ENCODE data around the gene HTT. TPM values are rescaled to one million over a fixed set of nuclear protein-coding genes. Genes with fewer than 3 reads are reported as not detected.
A peak's percentile ranks its signal among the peaks of the same experiment; 100 is the strongest.

The HTT gene
- polyA plus RNA-seq, 3 donors: 1.8 to 27.1 (median 3.0) TPM

- no peak overlapping the region for H3K27ac ChIP-seq (ENCODE audit: low read depth in 1 of 2, low read length in 2 of 2)
- no peak overlapping the region for H2AFZ ChIP-seq (ENCODE audit: insufficient read depth, low read depth, low read length, poor library complexity, severe bottlenecking)
- no peak overlapping the region for H3K4me3 ChIP-seq (replicated peaks in 1 of 3; ENCODE audit: low read depth in 2 of 3, low read length in 3 of 3)
- no peaks in the 10 kb centered on the region for H3K9me3 ChIP-seq (replicated peaks in 1 of 2; ENCODE audit: control insufficient read depth in 1 of 2, insufficient read depth in 1 of 2, low read length in 2 of 2)
- DNase-seq: no peak
- peaks cover 0 to 4% (median 0%) of the 10 kb centered on the region in 7 donors for H3K9me3 Mint-ChIP-seq
- H3K4me1 Mint-ChIP-seq: no peaks in the 10 kb centered on the region
- intact Hi-C loops (cut with micrococcal nuclease): no loop called here
- no peaks in the 10 kb centered on the region for H3K27me3 ChIP-seq (ENCODE audit: control insufficient read depth in 2 of 2, insufficient read depth in 2 of 2, low read length in 2 of 2)
- H3K9ac ChIP-seq (ENCODE audit: insufficient read depth, low read length, poor library complexity, severe bottlenecking): no peak overlapping the region
- no peaks in the 10 kb centered on the region for H3K4me1 ChIP-seq (ENCODE audit: control insufficient read depth in 1 of 2, insufficient read depth in 2 of 2, low read length in 2 of 2)
- H3K4me3 Mint-ChIP-seq: no peak overlapping the region
- no peak overlapping the region for H3K4me2 ChIP-seq (replicated peaks; ENCODE audit: extremely low read depth, low read length, poor library complexity, severe bottlenecking)
- H3K27me3 Mint-ChIP-seq (ENCODE audit: low read depth in 3 of 3): peaks cover 5 to 9% (median 5%) of the 10 kb centered on the region in 3 donors
- no peaks in the 10 kb centered on the region for H3K36me3 ChIP-seq (replicated peaks in 1 of 2; ENCODE audit: control insufficient read depth in 1 of 2, insufficient read depth in 2 of 2, low read length in 2 of 2)
- no peaks in the 10 kb centered on the region for H3K36me3 Mint-ChIP-seq
- peak overlapping the region in 1 of 7 donors; percentile 4 for H3K27ac Mint-ChIP-seq
- WGBS (ENCODE audit: insufficient coverage): 88% methylated on average over 15 of the region's 18 CpGs
- no peak for TF ChIP-seq CTCF (IDR thresholded peaks at IDR 0.05)
- H3K79me2 ChIP-seq (ENCODE audit: insufficient read depth, low read length): no peaks in the 10 kb centered on the region
- no peaks in the 10 kb centered on the region for H4K20me1 ChIP-seq (ENCODE audit: insufficient read depth, low read length)
These were observed 43.7 kb upstream of the HTT start for GRCh38 chr4:3030566-3031356.

- DNase-seq: no peak
- Histone ChIP-seq H3K27ac (ENCODE audit: low read depth in 1 of 2, low read length in 2 of 2) (no peak overlapping the region), H3K27me3 (ENCODE audit: control insufficient read depth in 2 of 2, insufficient read depth in 2 of 2, low read length in 2 of 2) (no peaks in the 10 kb centered on the region), H3K79me2 (ENCODE audit: insufficient read depth, low read length) (no peaks in the 10 kb centered on the region), H3K4me2 (replicated peaks; ENCODE audit: extremely low read depth, low read length, poor library complexity, severe bottlenecking) (no peak overlapping the region), H3K9me3 (replicated peaks in 1 of 2; ENCODE audit: control insufficient read depth in 1 of 2, insufficient read depth in 1 of 2, low read length in 2 of 2) (no peaks in the 10 kb centered on the region), H3K4me3 (replicated peaks in 1 of 3; ENCODE audit: low read depth in 2 of 3, low read length in 3 of 3) (no peak overlapping the region), H3K9ac (ENCODE audit: insufficient read depth, low read length, poor library complexity, severe bottlenecking) (no peak overlapping the region), H4K20me1 (ENCODE audit: insufficient read depth, low read length) (no peaks in the 10 kb centered on the region), H2AFZ (ENCODE audit: insufficient read depth, low read depth, low read length, poor library complexity, severe bottlenecking) (no peak overlapping the region), H3K4me1 (ENCODE audit: control insufficient read depth in 1 of 2, insufficient read depth in 2 of 2, low read length in 2 of 2) (no peaks in the 10 kb centered on the region), H3K36me3 (replicated peaks in 1 of 2; ENCODE audit: control insufficient read depth in 1 of 2, insufficient read depth in 2 of 2, low read length in 2 of 2) (no peaks in the 10 kb centered on the region)
- H3K27ac Mint-ChIP-seq: peak overlapping the region in 1 of 7 donors; percentile 18
- H3K36me3 Mint-ChIP-seq: no peaks in the 10 kb centered on the region
- peaks cover 5 to 13% (median 6%) of the 10 kb centered on the region in 3 donors for H3K27me3 Mint-ChIP-seq (ENCODE audit: low read depth in 3 of 3)
- TF ChIP-seq CTCF (IDR thresholded peaks at IDR 0.05): no peak
- no peaks in the 10 kb centered on the region for H3K4me1 Mint-ChIP-seq
- no peak overlapping the region for H3K4me3 Mint-ChIP-seq
- intact Hi-C loops (cut with micrococcal nuclease): no loop called here
- peaks cover 0 to 4% (median 0%) of the 10 kb centered on the region in 7 donors for H3K9me3 Mint-ChIP-seq
- 94% methylated on average over 10 of the region's 12 CpGs for WGBS (ENCODE audit: insufficient coverage)
These were observed 43.0 kb upstream of the HTT start for GRCh38 chr4:3031357-3032082.
